NCI-H2107 treated with DMSO at 0.1 percent for 48 hours (cell line): ENCODE measurements around the gene PARP3.

Source experiments
- DNase-seq: peaks from one replicate; lab custom pipeline; 2025; ENCODE audit not compliant: unreplicated experiment; lab: John Stamatoyannopoulos, UW

Gene PARP3

DNA sequence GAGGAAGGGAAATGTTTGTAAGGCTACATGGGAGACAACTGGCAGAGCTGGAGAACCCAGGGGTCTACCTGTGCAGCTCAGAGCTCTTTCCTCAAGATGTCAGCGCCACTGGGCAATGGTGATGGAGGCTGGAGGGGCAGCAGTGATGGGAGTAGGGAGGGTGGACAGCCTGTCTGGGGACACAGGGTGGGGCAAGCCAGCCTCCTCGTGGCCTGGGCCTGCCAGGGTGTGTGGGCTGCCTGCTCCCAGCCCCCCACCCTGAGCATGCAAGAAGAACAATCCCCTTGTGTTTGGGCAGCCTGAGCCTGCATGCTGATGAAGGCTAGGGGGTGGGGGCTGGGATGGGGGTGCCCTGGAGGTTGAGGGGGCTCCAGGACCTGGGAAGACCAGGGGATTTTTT lies 23.9 kb downstream of the PARP3 start:
- DNase-seq, result no peak

DNA sequence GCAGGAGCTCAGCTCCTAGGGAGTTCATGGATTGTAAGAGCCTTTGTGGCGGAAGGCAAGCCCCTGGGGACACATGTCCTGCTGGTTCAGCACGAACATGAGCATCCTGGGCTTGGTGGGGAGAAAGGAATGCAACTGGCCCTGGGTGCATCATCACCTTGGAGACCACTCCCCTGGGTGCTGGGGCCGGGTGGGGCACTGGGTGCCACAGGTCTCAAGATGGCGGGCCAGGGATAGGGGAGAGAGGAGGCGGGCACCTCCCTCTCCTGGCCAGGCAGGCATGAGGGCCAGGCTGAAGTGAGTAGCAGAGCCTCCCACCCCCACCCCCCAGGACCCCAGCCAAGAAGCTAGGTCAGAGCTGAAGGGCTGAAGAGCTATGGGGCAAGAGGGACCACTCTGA lies 24.3 kb downstream of the PARP3 start:
- no peak for DNase-seq

DNA sequence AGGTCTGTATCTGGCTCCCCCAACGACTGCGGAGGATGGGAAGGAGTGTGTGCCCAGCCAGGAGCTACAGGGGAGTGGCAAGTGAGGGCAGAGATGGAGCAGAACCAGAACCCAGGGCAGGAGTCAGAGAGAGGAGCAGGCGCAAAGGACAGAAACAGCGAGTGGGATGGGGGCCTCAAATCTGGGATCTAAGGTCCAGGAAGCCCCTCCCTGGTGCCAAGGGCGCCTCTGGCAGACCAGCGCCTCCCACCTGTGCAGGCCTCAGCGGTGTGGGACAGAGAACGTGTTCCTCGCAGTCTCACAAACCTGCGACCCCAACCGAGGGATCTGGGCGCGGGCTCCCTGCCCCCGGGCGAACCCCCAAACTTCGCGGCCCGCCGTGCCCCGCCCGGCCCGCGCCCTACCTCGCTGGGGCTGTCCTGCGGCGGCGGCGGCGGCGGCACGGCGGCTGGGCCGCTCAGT lies 24.8 kb downstream of the PARP3 start:
- no peak for DNase-seq

DNA sequence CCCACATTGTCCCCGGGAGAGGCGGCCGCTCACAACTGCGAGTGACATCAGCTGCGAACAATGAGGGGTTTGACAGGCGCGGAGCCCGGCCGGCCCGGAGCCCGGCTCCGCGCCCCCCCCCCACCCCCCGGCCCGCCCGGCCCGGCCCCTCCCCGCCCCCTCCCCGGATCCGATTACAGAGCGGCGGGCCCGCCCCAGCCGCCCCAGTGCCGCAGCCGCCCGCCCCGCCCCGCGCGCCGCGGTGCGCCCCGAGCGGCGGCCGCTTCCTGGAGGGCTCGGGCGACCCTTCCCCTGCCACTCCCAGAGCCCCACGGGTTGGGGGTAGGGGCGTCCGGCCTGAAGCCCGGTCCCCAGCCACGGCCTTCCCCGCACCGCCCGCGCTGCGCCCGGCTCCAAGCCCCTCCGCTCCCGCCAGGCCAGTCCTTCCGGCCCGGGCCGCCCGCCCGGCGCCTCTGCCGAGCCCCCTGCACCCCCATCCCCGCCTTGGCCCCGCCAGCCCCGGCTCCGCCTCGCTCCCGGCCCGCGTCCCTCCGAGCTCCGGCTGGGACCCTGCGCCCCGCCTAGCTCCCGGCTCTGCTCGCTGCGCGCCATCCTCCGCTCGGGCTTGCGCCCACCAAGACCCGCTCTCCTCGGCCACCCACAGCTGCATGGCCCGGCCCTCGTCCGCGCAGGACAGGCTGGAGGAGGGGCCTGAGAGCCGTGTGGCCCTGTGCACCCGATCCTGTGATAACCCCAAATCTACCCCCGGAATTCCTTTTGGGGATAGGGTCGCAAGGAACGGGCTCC lies 25.4 kb downstream of the PARP3 start, which contains the start of gene PCBP4:
PCBP4 (minus strand) TSS at position 71 of the 786 bp plus-strand sequence. CDS start 6,214 bp downstream, outside the sequence.
- DNase-seq, result no peak

DNA sequence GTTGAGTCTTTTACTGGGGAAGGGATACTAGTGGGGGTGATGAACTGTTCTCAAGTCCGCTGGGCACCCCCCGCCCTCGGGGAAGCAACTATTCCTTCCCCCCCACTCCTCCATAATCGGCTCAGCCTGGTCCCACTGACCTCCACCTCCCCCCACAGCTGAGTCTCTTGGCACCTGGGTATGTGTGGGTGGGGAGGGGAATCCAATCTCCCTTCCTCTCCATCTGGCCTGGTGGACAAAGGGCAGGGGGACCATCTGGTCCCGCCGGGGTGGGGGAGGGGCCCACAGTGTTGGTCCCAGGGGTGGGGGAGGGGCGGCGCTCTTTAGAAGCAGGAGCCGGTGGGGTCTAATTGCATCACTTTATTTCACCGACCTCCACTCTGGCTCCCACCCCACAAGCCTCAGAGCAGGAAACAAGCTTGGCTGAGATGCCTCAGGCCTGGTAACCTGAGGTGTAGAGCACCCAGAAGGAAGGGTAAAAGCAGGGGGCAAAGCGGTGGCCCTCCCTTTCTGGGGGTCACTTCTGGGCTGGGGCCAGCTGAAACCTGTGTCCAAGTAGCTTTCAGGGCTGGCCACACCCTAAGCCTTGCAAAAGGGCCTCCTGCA lies 26.1 kb downstream of the PARP3 start:
- DNase-seq, result no peak

DNA sequence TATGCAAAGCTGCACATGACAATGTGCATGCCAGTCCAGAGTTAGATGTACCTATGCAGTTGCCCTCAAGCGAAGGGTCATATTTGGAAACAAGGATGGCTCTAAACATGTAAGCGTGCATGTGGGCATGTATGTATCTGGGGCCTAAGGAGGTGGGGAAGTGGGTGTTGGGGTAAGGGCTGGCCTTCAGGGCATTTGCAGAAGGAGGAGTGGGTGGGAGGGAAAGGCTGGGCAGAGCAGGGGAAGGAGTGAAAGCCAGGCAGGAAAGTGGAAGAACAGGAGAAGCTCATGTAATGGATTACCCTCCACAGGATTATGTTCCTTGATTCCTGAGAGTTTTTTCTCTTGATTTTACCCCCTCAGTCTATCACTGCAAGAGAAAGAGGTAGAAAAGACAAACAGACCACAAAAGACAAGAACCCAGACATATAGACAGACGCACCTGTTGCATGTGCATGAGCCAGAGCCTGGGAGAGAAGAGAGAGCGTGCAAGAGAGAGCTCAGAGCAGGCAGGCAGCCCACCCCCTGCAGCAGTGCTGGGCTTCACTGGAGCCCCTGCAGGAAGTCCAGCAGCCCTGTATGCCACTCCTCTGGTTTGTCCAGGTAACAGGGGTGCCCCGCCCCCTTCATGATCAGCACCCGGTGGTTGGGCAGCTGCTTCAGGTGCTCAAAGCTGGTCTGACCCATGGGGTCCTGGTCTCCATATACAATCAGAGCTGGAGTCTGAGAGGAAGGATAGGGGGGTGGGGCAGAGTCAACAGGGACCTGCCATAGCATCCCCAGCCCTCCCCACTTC lies 26.9 kb downstream of the PARP3 start:
- no peak for DNase-seq

DNA sequence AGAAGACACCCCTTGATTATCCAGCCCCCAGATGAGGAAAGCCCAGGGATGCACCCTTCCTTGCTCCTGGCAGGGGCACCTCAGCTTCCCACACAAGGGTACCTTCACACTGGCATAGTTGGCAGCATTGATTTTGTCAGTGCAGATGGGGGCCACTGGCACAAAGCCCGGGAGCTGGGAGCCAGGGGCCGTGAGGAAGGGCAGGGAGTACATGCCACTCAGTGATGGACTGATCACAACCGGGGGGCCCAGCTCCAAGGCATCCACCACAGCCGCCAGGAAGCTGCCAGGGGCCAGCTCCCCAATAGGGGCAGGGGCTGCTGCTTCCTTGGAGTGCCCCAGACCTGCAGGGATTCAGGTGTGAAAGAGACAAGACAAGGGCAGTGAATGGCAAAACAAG lies 27.7 kb downstream of the PARP3 start:
- no peak for DNase-seq

DNA sequence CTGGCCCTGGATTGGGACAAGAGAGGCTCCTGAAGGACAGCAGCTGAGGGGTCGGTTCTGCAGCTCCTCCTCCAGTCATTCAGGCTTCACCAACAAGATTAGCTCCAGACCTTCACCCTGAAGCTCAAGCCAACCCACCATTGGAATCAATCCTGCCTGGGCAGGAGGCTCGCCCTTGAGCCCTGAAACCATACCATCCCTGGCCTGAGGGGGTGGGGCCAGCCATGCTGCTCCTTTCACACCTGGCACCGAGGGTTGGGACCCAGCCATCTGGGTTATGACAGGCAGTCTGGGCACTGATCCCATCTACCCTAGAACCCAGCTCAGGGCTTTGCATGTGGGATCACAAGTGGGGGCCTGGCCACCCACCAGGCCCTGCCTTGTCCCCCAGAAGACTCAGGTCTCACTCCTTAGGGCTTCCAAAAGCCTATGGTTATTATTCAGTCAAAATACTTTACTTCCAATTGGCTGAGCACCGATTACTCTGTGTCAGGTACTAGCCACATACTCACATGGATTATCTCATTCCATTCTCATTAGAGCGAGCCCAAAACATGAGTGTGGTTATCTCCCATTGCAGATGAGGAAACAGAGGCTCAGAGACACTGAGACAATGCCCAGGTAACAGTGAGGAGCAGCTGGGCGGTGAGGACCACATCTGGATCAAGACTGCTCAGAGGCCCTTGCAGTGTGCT lies 28.6 kb downstream of the PARP3 start:
- no peak for DNase-seq

DNA sequence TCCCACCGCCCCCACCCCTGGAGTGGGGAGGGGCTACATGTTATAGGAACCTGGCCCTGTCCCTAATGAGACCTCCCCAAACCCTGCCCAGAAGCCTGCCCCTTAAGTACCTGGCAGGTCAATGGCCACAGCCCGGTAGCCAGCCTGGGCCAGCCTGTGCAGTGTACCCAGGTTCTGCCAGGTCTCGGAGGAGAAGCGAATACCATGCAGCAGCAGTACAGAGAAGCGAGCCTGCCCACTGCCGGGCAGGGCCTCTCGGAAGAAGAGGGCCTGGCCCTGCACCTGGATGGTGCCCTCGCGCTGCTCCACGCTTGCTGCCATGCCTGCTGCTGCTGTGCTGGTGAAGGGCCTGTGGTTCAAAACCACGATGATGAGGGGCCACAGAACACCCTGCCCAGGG lies 29.2 kb downstream of the PARP3 start:
- DNase-seq, result no peak

DNA sequence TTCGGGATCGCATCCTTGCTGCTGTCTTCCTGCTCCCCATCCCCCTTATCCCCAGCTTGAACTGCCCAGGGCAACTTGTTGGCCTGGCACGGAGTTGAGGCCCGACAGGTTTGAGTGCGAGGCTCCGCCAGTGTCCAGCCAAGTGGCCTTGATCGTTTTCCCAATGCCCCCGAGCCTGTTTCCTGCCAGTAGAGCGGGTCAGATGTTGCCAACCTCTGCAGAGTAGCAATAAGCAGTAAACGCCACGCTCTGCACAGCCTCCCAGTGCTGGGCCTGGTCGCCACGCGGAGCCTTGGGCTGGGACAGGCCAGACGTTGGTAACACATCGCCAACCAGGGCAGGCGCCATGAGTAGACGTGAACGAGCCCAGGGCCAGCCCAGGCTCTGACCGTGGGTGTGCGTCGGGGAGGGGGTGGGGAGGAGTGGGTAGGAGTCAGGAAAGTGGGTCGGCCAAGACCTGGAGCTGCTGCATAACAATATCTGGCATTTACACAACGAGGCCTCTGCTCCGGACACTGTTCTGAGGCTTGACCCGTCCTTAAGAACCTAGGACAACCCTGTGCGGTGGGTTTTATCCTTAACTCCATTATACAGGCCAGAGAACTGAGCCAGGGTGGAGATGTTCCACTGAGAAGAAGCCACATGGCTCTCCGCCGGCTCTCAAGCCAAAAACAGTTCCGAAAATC lies 32.3 kb downstream of the PARP3 start:
- no peak for DNase-seq

DNA sequence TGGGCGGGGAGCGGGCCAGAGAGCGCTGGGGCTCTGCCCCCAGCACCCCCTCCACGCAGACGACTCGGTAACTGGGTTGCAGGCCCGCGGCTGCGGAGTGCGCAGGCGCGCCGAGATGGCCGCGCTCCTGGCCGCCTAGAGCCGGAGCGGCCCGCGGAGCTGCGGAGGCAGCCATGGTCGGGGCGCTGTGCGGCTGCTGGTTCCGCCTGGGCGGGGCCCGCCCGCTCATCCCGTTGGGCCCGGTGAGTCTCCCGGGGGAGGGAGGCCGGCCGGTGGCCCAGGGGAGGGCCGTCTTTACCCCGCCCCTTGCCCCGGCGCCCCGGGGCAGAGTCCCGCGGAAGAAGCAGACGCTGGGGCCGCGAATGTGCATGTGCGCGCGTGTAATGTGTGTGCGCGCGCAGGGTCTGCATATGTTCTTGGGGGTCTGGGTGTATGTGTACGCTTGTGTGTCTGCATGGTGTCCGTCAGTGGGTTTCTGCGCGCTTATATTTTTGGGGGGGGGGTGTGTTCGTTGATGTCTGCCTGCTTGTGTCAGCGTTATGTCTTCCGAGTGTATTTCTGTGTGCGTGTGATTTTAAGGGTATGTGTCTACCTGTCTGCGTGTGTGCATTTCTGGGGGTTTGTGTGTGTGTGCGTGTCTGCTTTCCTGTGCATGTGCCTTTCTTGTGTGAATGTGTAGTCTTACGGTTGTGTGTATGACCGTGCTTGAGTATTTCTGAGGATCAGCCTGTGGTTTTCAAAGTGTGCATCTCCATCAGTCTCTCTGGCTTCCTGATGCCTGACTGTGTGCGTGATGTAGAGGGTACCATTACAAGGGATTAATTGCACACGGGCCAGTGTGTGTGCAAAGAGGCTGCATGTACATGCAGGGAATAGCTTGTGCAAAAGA lies 33.0 kb downstream of the PARP3 start, which contains the start of gene ABHD14A:
ABHD14A (plus strand) TSS at position 102 of the 889 bp plus-strand sequence; CDS start at position 174, 72 bp downstream.
- no peak for DNase-seq

DNA sequence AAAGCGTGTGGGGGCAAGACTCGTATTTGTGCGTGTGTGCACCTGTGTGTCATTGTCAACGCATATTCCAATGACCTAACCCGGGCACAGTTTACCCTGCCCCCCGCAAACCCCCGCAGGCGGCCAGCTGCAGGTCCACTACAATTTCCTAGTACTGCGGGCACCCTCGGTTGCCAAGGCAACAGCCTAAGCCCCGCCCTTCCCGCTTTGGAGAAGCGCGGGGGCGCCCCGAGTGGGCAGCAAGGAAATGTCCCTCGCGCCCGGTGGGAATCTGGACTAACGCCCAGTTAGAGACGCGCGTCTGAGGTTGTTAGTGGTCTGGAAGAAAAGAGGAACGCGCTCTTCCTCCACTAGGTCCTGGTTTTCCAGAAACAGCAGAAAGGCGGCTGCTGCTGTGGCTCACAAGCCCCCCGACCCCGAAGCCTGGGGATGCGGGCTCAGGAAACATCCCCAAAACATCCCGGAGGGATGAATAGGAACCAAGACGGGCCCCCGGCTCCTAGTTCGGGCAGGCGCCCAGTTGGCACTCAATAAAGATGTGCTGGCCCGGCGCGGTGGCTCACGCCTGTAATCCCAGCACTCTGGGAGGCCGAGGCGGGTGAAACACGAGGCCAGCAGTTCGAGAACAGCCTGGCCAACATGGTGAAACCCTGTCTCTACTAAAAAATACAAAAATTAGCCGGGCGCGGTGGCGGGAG lies 33.8 kb downstream of the PARP3 start:
- DNase-seq, result no peak

DNA sequence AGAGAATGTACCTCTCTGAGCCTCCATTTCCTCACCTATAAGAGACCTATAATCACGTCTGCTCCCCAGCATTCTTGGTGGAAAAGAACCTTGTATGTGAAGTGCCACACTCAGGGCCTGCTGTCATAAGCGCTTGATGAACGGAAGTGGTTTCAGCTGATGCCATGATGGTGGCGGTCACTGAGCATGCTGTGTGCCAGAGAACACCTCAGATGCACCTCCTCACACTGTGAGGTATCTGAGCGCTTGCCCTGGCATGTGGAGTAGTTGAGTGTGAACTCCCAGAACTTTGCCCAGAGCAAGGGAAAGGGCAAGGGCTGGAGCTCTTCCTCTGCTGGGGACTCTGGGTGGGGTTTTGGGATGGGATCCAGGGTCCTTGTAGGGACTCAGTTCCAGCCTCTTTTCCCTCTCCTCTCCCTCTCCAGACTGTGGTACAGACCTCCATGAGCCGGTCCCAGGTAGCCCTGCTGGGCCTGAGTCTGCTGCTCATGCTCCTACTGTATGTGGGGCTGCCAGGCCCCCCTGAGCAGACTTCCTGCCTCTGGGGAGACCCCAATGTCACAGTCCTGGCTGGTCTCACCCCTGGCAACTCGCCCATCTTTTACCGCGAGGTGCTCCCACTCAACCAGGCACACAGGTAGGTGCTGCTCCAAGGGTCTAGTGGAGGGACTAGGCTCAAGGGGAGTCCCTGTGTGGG lies 35.4 kb downstream of the PARP3 start:
- no peak for DNase-seq

DNA sequence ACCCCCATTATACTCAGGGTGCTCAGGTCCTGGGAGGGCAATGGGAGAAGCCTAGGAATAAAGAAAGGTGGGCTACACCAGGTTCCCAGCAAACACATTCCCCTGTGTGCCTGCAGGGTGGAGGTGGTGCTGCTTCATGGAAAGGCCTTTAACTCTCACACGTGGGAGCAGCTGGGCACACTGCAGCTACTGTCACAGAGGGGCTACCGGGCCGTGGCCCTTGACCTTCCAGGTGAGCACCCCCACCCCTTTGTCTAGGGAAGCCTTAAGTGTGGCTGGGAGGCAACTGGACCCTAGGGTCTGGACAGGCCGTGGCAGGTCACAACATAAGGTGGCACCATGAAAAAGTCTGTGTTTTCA lies 36.0 kb downstream of the PARP3 start:
- DNase-seq, result no peak

DNA sequence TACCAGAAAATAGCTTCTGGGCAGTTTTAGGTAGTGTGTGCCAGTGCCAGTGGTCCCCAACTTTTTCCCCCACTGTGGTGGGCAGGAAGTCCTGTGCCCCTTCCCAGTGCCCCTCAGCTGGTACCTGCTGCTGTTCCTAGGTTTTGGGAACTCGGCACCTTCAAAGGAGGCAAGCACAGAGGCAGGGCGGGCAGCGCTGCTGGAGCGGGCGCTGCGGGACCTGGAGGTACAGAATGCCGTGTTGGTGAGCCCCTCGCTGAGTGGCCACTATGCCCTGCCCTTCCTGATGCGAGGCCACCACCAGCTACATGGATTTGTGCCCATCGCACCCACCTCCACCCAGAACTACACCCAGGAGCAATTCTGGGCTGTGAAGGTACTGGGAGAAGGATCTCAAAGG lies 38.1 kb downstream of the PARP3 start:
- DNase-seq, result no peak

DNA sequence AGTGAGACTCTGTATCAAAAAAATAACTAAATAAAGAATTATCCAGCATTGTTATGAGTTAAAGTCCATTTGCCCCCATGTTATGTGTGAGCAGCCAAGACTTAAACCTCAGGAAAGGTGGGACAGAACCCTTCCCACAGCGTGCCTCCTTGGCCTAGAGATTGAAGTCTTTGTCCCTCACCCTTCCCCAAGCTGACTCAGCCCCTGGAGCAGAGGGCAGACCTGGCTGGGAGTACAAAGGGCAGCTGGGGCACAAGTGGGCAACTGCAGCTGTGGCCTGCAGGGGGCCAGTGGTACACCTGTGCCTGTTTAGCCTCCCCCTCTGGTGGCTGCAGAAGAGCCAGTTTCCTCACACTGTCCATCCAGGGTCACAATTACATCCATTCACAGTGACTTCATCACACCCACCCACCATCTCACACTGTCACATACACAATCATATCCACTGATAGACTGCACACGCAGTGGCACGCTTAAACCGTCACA lies 40.2 kb downstream of the PARP3 start:
- DNase-seq, result no peak

DNA sequence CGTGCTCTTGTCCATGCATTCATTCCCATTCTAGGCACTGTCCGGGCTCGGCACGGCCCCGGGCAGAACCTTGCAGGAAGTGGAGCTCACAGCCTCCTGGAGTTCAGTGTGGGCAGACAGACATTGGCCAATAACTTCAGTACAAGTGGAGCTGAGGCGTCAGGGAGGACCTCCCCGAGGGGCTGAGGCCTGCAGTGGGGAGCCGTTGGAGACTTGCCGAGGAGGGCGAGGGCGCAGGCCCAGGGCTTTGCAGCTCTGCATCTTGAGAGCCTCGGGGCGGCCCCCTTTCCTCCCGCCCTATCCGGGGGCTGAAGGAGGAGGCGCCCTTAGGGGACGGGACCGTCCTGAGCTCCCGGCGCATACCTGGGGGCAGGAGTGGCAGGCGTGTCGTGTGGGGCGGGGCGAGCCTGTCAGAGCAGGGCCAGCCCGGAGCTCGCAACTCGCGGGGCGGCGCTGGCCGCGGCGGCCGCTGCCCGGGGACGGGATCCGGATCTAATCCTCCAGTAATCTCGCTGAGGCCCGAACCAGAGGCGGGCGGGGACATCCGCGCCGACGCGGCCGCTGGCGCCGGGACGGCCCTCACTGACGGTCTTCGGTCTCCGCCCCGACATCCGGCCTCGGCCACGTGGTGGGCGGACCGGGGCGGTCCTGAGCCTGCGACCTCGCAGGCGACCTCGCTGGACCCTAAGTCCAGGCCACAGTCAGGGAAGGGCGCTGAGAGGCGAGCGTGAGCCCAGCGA lies 40.8 kb downstream of the PARP3 start, which contains the start of gene ACY1:
ACY1 (plus strand) TSS at position 698 of the 740 bp plus-strand sequence. CDS start 530 bp downstream, outside the sequence.
- DNase-seq, result no peak
